Lung microvascular endothelial cell (primary cell): ENCODE data around the gene POC5. TPM values are rescaled to one million over a fixed set of nuclear protein-coding genes. Genes with fewer than 3 reads are reported as not detected.
A peak's percentile ranks its signal among the peaks of the same experiment; 100 is the strongest.
"Not testable (repeated sequence)": the region's sequence is repeated elsewhere in the genome, so short reads cannot be mapped to it uniquely, and the experiment has no call there.

ENCODE experiments used
- DNase-seq, 2 donors: peaks; one replicate each; pipeline versions ENCODE4 v3.0.0 to v3.0.0-alpha.2; 2010; ENCODE audit warnings: low read depth in 2 of 2
- total RNA-seq: library from RNA; depleted of rRNA; stranded (reverse); fragments of >200 nt; gene quantifications from 2 replicates; pipeline ENCODE4 v1.2.1, GENCODE V29; 2014

POC5 gene
- total RNA-seq, 1 donor from 2014 or later = 8.3 TPM

DNA sequence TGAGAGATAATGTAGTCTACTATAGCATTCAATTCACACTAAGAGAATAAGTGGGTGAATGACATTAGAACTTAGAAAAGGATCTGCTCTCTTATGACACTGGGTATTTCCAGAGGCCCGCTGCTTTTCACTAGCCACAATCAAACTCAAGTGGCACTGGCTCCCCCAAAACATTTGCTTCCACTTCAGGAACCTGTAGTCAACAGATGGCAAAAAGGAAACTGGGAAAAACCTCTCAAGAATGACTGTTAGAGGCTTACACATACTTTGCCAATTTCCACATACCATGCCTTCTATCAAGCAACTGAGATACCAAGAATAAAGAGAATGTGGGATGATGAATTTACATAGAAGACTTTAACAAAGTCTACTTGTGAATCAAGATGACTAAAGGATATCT lies 11.2 kb downstream of the POC5 start:
- DNase-seq = no peak

DNA sequence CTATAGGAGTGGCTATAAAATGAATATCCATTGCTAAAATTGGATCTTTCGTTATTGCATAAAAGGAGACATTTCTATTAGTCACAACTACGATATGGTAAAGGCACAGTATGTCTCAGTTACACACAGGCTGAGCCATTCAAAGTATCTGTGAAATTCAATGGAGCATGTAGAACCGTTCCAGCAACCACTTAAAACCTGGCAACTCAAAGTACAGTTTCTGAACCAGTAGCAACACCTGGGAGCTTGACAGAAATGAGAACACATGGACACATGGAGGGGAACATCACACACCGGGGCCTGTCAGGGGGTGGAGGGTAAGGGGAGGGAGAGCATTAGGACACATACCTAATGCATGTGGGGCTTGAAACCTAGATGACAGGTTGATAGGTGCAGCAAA lies 15.4 kb downstream of the POC5 start:
- DNase-seq = no peak

DNA sequence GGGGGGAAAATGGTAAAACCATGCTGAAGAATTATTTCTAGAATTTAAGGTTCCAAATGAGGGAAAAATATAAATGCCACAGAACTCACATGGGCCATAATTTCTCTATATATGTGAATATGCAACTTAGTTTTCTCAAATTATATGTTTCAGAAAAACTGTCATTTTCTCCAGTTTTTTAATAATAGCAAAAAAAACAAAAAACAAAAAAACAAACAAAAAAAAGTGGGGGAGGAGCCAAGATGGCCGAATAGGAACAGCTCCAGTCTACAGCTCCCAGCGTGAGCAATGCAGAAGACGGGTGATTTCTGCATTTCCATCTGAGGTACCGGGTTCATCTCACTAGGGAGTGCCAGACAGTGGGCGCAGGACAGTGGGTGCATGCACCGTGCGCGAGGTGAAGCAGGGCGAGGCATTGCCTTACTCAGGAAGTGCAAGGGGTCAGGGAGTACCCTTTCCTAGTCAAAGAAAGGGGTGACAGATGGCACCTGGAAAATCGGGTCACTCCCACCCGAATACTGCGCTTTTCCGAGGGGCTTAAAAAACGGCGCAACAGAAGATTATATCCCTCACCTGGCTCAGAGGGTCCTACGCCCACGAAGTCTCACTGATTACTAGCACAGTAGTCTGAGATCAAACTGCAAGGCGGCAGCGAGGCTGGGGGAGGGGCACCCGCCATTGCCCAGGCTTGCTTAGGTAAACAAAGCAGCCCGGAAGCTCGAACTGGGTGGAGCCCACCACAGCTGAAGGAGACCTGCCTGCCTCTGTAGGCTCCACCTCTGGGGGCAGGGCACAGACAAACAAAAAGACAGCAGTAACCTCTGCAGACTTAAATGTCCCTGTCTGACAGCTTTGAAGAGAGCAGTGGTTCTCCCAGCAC lies 21.5 kb downstream of the POC5 start:
- not testable (repeated sequence) for DNase-seq

DNA sequence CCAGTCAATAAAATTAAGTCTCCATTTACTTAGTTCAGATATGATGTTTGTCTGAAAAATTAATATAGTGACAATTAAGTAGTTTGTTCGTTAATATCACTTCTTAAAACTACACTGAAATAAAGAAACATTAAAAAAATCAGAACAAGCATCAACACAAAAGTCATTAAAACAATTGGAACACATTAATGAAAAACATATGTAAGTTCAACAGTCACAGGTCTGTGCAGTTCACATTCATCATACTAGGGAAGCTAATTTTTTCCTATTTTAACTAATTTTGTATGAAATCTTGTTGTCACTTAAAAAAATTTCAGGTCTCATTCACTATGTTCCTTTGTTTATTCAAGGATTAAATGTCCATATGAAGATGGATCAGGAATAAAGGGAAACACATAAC lies 22.5 kb downstream of the POC5 start:
- no peak for DNase-seq

DNA sequence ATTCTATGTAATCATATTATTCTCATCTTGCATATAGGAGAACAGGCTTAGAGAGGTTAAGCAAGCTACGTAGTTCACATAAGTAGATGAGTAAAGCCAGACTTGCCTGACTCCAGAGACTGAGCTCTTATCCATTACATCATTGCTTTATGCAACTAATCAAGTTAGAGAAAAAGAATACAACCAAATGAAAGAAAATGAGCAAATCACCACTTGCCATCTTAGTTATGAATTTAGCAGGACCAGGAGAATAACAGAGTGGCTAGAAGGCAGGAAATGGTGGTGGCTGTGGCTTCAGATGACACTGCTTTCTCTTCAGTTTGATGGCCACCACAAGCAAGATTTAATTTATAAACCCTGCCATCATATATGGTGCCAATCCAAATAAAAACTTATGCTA lies 26.6 kb downstream of the POC5 start:
- DNase-seq = no peak

DNA sequence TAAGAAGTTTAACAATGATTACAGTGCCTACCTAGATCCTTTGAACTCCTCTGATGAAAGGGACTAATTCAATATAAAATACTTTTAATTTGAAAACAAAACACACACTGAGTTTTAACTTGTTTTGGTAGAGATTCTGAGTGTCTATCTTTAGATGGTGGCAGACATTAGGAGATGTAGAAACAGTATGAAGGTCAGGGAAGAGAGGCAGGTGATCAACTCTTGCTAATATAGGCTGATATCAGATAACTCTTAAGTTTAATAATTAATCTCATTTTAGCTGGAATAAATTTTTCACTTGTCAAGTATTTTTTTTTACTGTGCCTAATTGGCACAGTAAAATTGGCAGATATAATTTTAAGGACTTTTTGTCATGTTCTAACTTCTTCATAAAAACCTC lies 30.8 kb downstream of the POC5 start:
- no peak for DNase-seq

DNA sequence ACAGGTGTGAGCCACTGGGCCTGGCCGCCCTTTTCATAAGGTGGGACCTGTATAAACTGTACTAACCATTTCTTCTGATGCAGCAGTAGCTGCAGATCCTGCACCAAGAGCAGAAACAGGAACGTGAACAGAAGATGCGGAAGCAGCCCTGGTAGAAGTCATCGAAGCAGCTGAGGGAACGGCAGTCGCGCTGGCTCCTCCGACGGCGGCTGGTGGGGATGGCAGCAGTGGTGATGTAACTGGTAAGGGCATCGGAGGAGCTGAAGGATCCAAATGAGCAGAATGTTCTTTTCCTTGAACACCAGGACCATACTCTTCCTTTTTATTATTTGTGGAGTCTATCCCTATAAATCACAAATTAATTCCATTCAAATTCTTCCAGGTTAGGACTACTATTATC lies 32.1 kb downstream of the POC5 start:
- DNase-seq = no peak

DNA sequence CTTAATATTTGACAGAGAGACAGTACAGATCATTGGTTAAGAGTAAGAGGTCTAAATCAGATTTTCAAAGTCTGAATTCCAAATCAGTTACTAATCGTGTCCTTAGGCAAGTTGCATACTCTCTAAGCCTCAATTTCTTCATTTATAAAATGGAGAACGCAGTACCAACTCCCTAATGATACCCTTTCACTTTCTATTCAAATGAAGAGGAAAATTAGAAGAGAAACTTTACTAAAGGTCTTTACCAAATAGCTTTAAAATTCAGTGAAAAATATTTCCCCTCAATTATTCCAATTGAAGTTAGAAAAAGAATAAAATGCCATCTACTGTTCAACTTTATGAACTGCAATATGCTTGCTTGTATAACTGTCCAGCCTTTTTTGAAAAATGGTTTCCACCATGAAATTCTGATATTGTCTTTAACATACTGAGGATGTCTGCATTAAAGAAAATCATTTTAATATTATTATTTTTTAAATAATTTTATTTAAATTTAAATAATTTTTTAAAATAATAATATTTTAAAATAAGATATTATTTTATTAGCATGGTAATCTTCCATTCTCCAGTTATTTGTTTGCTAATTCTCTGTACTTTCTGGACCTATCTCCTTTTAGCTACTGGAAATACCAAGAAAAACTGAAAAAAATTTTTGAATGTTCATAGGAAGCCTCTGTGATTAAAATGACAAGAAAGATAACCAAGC lies 36.0 kb downstream of the POC5 start:
- peak; percentile 50 to 80 for DNase-seq

DNA sequence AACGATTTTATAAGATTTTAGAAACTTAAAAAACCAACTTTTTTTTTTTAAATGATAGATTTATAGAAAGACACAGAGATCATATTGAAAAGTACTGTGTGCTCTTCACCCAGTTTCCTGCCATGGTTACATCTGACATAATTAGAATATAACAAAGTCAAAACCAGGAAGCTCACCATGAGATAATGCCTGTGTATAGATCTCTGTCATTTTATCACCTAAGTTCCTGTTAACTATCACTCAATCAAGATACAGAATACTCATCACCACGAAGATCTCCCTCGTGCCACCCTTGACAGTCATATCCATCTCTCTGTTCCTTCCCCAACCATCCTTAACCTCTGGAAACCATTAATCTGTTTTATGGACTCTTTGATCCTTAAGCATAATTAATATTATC lies 39.1 kb downstream of the POC5 start:
- DNase-seq = peak; percentile 12 to 88

DNA sequence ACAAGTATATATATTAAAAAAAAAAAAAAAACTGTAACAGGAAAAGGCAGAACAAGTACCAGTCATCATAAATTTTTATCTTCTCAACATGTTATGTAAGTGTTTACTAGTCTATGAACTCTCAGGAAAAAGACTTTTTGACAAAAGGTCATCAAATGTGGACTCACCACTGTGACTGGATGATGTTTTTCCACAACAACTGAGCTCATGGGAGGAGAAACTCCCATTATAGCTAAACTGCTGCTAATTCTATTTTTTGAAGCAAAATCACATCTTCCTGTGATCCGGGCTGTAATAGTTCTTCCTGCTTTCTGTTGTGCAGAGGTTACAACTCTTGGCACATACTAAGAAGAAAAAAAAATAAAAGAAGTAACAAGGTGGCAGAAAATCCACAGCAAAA lies 39.6 kb downstream of the POC5 start:
- peak; percentile 84 to 99 for DNase-seq

DNA sequence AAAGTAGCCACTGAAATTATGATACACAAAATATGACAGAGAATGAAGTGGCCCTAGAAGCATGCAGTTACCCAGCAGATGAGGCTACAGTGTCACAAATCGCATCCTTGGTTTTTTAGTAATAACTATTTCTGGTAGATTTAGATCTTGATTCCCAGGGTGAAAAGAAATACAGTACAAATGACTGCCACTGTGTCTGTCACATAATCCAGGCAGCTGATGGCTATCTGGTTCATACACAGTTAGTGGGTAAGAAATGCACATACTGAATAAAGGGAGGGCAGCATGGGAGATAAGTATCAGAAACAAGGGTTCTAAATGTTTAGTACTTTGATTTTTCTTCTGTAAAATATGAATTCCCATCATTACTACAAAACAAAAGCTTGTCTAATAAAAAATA lies 41.5 kb downstream of the POC5 start:
- no peak for DNase-seq

DNA sequence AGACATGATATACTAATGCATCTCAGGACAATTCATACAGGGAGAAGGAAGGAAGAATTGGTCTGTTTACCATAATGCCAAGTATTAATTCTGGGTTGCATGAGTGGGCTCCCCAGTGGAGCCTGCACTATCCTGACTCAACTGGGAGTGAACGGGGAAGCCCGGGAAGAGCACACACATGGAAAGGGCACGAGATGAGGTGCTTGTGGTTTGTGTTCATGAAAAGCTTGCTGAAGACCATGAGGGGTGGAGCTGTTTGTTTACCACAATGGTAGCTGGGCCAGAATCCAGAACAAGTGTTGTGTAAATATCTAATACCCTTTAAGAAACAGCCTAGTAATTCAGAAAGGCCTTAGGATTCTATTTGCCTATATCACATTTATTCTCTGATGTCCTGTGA lies 44.6 kb downstream of the POC5 start:
- DNase-seq = peak in 1 of 2 donors; percentile 48

DNA sequence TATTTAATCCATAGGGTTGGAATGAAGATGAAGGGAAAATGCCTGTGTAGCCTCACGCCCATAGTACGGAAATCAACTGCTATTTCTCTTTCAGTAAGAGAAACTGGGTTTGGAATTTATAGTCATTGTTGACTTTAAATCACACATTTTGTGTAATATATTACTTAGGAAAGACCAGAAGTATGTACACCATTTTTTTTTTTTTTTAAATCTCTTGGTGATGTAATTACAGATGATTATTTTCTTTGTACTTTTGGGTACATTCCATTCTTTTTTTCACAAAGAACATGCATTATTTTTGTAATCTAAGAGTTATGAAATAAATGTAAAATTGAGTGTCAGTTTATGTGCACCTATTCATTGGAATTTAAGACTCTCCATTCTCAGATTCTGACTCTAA lies 45.7 kb downstream of the POC5 start:
- peak in 1 of 2 donors; percentile 43 for DNase-seq

DNA sequence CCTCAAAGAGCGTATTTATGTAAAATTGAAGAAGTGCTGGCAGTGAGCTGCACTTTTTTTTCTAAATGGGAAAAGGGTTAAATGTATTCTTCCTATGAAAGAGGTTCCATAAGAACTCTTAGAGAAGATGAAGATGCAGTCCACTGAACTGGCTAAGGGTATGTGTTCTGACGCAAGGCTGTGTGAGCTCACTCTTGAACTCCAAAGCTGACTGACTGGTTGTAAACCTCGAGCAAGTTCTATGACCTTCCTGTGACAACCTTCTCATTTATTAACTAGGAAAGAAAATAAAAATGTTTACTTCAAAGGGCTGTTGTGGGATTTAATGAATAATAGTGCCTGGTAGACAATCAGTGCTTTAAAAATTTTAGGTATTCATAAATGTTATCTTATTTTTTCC lies 46.7 kb downstream of the POC5 start:
- no peak for DNase-seq

DNA sequence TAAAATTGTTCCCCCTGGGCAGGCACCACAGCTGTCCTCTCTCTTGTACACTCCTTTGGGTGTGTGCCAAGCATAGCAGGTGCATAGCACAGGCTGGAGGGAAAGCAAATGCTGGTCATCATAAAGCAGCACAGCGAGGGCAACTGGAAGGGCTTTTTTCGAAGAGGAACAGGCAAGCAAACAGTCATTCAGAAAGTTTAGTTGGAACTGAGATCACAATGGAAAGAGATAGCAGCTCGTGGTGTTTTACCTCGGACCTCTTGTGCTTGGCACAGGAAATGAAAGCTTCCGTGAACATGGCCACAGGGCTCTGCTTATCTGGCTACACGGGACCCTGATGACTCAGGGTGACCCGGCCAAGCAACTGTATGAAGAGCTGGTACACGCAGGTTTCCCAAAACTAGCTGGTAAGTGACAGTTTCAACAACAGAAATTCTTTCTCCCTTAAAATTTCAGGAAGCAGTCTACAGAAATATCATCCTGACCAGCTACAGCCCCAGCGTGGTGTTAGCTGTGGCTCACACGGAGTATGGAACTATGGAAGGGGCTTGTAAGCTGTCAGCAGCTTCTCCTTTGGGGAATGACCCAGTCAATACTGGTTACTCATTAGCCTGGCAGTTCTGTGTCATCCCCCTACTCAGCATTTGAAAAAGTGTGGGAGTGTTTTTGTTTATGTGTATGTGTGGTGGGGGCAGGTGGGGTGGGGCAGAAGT lies 48.1 kb downstream of the POC5 start:
- DNase-seq = peak; percentile 80 to 100

DNA sequence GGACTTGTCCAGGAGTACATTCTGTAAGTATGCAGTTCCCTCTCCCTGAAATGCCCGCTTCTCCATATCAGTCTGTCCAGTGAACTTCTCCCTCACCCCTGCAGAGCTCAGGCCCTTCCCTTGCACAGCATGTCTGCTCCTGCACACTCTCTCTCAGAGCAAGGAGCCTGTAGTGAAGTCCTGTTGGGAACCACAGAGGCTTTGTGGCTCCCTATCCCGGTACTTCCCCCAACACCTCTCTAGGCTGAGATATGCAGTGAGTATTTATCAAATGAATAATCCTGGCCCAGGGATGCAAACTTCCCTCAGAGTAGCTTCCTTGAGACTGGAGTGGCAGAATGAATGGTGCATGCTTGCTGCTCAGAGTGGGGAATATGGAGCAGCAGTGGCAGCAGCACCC lies 48.8 kb downstream of the POC5 start:
- DNase-seq = peak in 1 of 2 donors; percentile 36

DNA sequence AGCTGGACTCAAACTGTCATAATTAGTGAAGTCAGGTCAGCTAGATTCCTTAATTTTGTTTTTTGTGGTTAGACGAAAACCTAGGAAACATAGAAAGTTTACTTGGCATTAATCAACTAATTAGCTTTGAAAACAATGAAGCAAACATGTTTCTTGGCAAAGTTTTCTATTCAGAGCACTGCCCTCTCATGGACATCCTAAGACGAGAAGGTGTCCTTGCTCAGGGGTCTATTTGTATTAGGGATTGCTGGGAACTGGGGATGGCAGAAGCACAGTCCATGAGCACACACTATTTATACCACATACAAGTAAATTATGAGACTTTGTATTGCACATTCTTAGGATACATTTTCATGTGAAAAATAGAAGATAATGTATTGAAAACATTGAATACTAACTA lies 49.7 kb downstream of the POC5 start:
- DNase-seq = peak in 1 of 2 donors; percentile 21

DNA sequence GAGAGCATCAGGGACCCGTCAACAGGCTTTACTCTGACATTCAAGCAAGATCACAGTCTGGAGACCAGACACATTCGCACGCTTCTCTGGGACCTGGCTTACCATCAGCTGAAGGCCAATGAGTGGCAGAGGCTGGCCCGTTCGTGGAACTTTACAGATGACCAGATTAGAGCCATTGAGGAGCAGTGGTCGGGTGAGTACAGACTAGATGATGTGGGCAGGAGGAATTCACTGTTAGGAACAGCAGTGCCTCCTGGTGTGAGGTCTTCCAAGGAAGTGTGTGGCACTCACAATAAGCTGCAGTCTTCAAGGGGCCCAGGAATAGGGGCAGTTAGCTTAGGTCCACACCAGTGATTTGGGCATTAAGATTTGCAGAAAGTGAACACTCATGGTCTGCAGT lies 50.4 kb downstream of the POC5 start:
- DNase-seq = no peak

DNA sequence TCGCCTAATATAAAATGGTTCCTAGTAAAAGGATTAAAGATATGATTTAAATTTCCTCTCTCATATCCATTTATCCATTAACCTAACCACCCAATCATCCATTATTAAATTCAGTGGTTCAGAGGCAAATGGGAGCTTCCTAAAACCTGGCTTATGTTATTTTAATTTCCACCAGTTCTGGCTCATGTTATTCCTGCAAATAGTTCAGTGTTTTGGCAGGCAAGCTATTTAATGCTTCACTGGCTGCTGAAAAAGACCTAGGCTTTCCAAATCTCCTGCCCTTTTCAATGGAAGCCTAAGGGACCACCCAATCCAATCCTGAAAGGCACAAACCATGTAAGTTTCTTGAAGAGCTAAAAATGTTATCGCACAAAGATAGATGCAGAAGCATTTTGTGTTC lies 52.3 kb downstream of the POC5 start:
- DNase-seq = no peak

DNA sequence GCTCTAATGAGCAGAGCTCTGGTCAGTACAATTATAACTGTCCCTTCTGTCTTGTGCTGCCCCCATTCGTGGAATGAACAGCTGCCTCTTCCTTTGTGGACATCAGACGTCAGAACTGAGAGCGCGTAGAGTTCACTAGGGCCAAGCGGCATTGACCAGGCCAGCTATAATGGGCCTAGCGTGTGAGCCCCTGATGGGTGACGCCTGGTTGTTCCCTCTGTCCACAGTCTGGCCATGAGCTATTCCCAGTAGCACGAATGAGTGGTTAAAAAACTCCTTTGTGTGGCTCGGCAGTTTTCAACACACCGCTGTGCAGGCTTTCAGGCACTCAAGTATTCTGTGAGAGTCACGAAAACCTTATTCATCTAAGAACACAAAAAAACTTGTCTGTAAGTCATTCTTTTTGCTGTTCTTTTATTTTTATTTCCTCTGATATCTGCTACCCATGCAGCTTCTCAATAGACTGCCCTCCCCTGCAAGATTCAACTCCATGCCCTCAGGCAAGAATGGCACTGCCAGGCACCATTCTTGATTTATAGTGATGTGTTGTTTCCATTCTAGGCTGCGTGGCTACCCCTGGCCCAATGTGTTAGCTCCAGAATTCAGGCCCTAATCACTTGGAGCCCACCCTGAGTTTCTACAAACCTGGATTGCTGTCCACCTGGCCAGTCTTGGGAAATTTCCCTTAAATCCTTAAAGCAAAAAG lies 53.5 kb downstream of the POC5 start:
- DNase-seq = no peak

DNA sequence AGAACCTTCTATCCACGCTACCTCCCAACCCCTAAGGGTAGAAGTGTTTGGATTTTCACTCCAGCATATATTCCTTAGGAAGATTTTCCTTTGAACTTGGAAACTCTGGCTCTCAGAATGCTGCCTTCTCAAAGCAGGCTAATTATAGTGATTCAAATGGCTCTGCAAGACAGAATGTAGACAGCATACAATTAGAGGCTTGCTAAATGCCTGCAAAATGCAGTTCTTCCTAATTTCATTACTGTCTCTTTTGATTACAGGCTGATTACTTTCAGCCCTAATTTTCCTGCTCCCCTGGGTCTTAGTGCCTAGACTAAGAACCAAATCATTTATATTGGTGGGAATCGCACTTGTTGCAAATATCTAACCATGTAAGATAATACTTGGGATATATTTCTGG lies 55.2 kb downstream of the POC5 start:
- no peak for DNase-seq
